GM19328 (cell line): ENCODE data around the gene RASSF5.

Experiments
- ATAC-seq: cut with Tn5 transposase; IDR thresholded peaks from one replicate; pipeline ENCODE4 v1.9.1; 2021; ENCODE audit warnings: mild to moderate bottlenecking, moderate library complexity; ENCODE audit not compliant: unreplicated experiment

Gene RASSF5

DNA sequence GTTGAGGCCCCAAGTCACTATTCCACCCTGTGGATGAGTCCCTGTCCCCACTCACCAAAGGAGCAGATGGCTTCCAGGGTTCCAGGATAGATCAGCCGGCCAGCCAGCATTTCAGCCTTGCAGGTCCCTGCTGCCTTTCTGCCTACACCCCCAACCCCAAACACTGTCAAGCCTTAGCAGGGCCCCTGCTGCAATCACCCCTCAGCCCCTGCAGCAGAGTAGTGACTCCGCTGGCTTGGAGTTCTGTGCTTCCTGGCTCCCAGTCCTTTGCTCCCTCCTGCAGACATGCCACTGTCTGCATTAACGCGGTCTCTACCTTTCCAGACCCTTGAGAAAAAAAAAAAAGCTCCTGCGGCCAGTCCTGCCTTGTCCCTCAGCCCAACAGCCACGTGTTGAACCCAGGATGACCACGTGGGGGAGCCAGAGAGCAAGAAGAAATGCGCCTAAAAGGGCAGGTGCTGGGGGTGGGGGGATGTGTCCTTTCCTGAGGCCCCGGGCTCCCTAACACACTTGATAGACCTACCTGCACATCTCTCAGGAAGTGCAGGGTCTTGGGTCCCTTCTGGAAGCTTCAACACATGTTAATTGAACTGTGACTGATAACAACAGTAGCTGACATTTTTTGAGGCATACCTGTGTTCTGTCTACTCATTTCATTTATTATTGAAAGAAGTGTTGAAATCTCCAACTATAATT lies 37.4 kb downstream of the RASSF5 start:
- ATAC-seq: no peak

- ATAC-seq: no peak
These were observed 38.0 kb downstream of the RASSF5 start for GRCh38 chr1:206545351-206545750.

DNA sequence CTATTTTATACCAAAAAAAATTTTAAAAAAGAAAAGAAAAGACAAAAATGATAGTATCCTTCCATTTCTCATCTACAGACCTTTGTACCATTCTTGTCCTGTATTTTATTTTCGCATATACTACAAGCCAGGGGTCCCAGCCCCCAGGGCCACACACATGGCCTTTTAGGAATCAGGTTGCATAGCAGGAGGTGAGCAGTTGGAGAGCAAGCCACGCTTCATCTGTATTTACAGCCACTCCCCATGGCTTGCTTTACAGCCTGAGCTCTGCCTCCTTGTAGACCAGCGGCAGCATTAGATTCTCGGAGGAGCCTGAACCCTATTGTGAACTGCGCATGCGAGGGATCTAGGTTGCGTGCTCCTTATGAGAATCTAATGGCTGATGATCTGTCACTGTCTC lies 39.8 kb downstream of the RASSF5 start:
- ATAC-seq: no peak

DNA sequence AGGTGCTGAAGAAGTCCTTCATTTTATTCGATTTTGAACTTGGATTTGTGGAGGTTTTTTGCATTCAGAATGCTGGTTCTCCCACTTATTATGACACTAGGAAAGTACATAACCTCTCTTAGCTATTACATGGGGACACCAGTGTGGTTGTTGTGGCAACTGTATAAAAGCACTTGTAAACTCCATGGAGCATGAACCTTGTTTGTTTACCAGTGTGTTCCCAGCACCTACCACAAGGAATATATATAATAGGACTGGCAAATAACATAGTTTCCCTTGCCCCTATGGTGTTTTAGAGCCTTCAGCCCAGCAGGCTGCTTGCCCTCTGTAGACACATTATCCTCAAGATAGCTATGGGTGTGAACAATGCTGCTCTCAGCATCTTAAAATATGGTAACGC lies 43.1 kb downstream of the RASSF5 start:
- ATAC-seq: no peak

- no peak for ATAC-seq
These were observed 44.1 kb downstream of the RASSF5 start for GRCh38 chr1:206551296-206551985.

- ATAC-seq: no peak
These were observed 44.6 kb downstream of the RASSF5 start for GRCh38 chr1:206551986-206552326.

DNA sequence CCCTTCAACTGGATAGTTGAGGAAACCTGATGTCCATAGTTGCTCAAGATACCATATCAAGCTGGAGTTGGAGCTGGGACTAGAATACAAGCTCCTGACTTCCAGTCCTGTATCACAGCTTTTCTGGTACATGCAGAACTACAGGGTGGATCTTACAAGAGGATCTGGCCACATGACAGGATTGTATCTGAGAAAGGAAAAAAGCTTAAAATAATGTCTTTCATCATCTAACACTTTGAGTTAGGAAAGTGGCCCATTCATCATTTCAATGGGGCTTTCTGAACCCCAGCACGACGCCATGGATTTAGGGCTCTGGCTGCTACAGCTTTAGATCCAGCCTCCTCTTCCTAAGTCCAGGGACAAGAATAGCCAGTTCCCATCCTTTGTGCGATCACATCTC lies 46.9 kb downstream of the RASSF5 start:
- no peak for ATAC-seq

- ATAC-seq: no peak
These were observed 47.6 kb downstream of the RASSF5 start for GRCh38 chr1:206554701-206555472.

DNA sequence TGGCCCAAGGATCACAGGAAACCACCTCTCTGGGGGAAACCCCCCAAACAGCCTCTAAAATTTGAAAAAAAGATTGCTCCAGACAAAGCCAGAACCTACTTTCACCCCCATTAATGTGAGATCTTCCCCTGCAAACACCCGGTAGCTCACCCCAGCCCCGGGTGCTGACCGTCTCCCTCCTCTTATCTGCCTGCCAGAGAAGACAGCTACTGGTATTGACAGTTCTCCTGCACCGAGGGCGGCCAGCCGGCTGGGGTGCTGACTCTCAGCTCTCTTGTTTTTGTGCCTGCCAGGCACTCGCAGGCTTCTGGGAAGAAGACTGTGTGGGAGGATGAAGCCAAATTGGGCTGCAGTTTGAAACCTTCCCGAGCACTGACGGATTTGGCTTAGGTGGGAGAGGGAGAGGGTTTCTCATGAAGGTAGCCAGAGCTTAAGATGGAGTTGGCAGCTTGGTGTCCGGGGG lies 48.2 kb downstream of the RASSF5 start:
- no peak for ATAC-seq

DNA sequence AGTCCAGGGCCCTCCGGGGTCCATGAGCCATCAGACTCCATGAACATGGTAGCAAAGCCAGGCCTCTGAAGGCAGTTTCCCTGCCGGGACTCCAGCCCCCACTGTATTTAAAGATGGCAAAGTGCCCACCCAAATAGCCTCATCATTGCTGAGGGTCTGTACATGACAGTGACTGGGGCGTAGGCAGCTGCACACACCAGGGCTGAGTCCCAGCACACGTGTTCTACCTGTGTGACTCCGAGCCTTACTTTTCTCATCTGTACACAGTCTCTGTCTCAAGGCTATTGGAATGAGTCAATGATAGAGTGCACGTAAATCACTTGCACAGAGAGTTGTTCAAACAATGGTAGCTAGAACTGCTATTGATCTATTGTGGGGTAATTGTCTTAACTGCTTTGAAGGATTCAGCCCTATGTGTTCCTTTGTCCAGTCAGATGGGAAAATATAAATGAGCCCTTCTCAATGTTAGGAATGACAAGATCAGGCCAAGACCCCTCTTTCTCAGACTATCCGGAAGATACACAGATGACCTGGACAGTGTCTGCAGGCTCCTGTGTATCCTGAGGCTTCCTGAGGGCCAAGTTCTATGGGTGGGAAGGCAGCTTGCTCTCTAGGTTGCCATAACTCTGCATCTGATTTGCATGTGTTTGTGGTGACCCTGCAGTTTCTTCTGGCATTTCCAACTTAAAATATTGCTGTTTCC lies 48.9 kb downstream of the RASSF5 start:
- ATAC-seq: no peak

- no peak for ATAC-seq
These were observed 49.7 kb downstream of the RASSF5 start for GRCh38 chr1:206556750-206557635.

DNA sequence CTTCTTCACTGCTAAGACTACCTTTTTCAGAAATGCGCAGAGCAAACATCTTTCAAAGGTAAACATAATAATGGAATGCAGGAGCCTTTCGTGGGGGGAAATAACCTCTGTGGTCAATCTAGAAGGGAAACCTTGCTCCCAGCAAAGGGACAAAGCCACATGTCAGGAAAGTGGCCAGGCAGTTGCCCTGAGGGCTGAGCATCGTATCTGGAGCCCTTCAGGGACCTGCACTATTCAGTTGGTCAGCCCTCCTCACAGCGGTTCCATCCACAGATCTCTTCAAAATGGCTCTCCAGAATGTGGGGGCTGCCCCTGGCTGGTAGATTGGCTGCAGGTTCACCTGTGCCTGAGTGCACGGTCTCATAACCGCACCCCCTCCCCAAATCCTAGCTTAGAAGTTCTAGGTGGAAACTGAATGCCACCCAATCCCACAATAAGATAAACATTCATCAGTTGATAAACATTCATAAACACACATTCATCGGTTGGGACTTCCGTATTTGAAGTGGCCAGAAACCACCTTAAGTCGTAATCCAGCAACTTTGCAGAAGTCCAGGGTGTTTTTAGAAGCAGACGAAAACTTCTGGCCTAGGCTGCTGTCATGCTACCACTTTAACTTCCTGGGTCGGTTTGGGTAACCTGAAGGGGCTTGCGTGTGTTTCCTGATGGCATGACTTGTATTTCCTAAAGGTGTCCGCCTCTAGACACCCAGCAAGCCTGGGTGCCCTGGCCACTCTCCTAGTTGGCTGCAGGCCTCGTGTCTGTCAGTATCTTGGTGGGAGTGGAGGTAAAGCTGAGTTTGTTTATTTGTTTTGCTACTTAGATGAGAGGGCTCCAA lies 50.5 kb downstream of the RASSF5 start:
- ATAC-seq: no peak

DNA sequence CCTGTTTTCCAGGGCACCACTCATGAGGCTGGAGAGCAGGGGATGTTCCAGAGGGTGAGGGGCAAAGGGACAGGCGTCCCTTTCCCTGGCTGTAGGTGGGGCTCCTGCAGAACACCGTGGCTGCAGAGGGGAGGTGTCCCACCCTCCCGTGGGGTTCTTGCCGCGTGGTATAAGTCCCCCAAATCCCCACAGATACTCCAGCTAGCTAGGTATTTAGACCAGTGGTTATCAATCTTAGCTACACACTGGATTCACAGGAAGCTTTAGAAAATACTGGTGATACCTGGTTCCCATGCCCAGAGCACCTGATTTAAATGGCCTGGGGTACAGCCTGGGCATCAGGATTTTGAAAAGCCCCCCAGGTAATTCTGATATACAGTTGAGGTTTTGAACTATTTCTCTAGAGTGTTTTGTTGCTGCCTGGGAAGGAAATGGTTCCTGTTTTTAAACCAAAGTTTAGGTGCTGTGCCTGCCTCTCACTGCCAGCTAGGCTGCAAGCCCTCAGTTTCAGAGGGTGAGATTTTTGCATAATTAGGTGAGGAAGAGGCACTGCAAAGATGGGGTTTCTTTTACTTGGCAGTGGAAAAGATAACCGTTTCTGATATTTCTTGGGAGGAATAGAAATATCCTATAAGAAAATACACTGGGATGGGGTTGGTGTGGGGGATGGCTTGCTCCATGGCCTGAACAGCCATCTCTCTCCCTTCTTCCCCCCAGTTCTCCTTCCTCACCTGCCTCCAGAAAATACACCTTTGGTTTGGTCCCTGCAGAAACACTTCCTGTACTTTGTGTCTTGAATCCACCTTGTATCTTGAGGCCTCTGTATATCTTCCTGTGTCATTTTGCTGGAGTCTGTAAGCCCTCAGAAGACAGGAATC lies 51.7 kb downstream of the RASSF5 start:
- ATAC-seq: no peak

- ATAC-seq: no peak
These were observed 52.3 kb downstream of the RASSF5 start for GRCh38 chr1:206559672-206559995.

DNA sequence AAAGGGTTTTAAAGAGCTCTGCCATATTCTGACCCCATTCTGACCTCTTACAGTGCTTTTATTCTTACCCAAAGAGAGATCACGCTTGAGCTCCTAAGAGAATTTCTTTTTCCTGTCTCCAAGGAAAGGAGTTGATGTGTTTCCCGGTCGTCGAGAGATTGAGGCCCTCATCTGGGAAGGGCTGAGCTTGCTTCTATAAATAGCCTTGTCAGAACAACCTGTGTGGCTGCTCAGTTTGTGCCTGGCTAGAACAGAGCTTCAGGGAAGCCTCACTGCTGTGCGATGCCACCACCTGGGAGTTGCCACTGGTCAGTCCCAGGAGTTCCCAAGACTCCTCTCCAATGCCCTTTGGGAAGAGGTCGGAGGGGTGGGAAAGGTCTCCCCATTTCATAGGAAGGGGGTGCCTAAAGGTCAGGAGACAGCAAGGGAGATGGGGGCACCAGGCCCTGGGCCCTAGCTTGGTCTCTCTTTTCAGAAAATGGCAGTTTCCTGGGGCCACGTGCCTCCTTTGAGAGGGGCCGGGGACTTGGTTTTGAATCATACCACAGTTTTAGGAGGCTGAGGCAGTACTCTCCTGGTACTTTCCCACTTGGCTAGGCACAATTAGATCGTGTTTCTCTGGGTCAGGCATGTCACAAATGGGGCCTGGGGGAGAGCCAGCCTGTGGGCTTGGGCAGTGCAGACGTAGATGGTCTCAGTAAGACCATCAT lies 52.8 kb downstream of the RASSF5 start:
- ATAC-seq: no peak

DNA sequence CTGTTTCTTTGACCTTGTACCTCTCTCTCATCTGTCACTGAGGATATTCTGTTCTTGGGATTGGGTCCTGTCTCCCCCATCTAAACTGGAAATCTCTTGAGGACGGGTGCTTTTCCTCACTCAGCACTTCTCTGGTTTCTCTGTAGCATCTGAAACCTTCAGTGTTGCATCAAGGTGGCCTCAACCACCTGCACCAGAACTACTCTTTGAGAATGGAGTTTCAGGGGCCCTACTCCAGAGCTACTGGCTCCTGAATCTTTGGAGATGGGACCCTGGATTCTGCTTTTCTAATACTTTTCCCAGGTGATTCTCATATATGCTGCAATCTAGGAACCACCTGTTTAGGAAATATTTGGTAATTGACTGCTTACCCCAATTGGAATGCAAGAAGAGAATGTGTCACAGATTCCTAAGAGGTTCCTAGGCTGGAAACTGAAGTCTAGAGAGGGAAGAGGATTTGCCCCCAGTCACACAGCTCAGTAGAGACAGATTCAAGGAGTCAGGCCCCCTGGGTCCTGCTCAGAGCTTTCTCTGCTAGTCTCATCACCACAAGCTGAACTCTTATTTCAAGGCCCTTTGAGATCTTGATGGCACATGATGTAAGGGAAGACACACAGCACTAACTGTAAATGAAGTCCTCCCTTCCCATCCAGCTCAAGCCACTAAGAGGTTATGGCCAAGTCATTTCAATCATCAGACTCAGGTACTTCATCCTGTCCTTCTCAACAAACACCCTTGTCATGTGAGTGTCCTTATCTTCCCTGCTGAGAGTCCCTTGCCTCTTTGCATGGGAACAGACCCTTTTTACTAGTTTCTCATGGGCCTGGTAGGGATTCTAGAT lies 56.3 kb downstream of the RASSF5 start:
- peak; percentile 23 for ATAC-seq

GRCh38 chr1:206565995-206566394 lies 58.7 kb downstream of the RASSF5 start:
- no peak for ATAC-seq
